Activated naive CD4-positive, alpha-beta T cell (primary cell): Measurements from ENCODE around the gene FGF19.
"Not testable (repeated sequence)": the region's sequence is repeated elsewhere in the genome, so short reads cannot be mapped to it uniquely, and the experiment has no call there.

Experiments
- DNase-seq, 4 experiments: peaks; one replicate each; lab custom pipeline; 2025; lab: John Stamatoyannopoulos, UW

Gene FGF19

GRCh38 chr11:69695581-69695980, 8.2 kb downstream of the FGF19 start:
- DNase-seq = no peak

GRCh38 chr11:69694781-69695180, 9.0 kb downstream of the FGF19 start:
- DNase-seq = no peak

- no peak for DNase-seq
Observed at GRCh38 chr11:69692422-69692821, 11.4 kb downstream of the FGF19 start.

- no peak for DNase-seq
Observed at GRCh38 chr11:69691463-69691862, 12.4 kb downstream of the FGF19 start.

- no peak for DNase-seq
Observed at GRCh38 chr11:69689484-69690319, 14.1 kb downstream of the FGF19 start.

GRCh38 chr11:69687969-69688771, 15.7 kb downstream of the FGF19 start:
- not testable (repeated sequence) for DNase-seq

- no peak for DNase-seq
Observed at GRCh38 chr11:69686856-69687255, 17.0 kb downstream of the FGF19 start.

GRCh38 chr11:69686452-69686851, 17.4 kb downstream of the FGF19 start:
- DNase-seq = no peak

GRCh38 chr11:69685348-69685747, 18.5 kb downstream of the FGF19 start:
- no peak for DNase-seq

GRCh38 chr11:69684651-69685050, 19.2 kb downstream of the FGF19 start:
- no peak for DNase-seq

- DNase-seq = no peak
Observed at GRCh38 chr11:69683764-69684333, 20.0 kb downstream of the FGF19 start.

GRCh38 chr11:69682681-69683326, 21.0 kb downstream of the FGF19 start:
- DNase-seq = no peak

GRCh38 chr11:69682221-69682620, 21.6 kb downstream of the FGF19 start:
- no peak for DNase-seq

- no peak for DNase-seq
Observed at GRCh38 chr11:69680688-69681087, 23.1 kb downstream of the FGF19 start.

- no peak for DNase-seq
Observed at GRCh38 chr11:69677749-69678148, 26.1 kb downstream of the FGF19 start.

GRCh38 chr11:69674886-69675714, 28.7 kb downstream of the FGF19 start, which contains the start of gene LTO1:
LTO1 (minus strand) TSS chr11:69675353; CDS start chr11:69675239, 114 bp downstream.
- peak; percentile 90 to 96 (median 94) for DNase-seq

GRCh38 chr11:69674267-69674885, 29.4 kb downstream of the FGF19 start:
- DNase-seq = no peak

GRCh38 chr11:69671734-69672465, 31.9 kb downstream of the FGF19 start:
- no peak for DNase-seq

- peak in 2 of 4 experiments; percentile 26 to 41 for DNase-seq
Observed at GRCh38 chr11:69670158-69670845, 33.5 kb downstream of the FGF19 start.
